ENCODE measurements around the gene EEFSEC.

The EEFSEC gene

DNA sequence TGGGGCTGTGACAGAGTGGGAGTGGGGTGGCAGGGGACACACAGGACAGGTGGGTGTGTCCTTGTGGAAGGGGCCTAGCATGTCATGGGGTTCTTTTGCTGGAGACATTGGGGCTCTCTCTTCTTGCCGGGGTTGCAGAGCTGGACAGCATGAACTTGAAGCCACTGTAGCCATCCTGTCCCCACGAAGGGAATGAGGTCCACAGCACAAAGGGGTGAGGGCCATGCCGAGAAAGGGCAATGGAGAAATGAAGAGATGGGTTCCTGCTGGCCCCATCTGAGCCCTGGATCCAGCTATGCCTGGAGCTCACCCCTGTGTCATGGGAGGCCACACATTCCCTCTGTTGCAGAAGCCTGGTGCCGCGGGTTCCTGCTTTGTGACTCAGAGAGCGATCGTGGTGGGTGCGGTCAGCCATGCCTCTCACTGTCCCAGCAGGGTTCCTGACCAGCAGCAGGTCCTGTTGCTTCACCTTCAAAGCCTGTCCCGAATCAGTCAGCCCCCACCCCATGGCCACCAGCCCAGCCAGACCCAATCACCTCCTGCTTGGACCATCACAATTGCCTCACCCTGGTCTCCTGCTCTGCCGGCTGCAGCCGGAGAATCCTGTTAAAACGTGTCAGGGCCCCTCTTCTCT, 263.4 kb downstream of the EEFSEC start:
- peaks cover 7% of the 10 kb centered on the region for H3K36me3 Mint-ChIP-seq (ENCODE audit: low read depth)
- H3K9me3 Mint-ChIP-seq = peaks cover 8% of the 10 kb centered on the region
- peaks cover 4% of the 10 kb centered on the region for H3K27me3 Mint-ChIP-seq (ENCODE audit: low read depth)
- TF ChIP-seq, protein P1, sequence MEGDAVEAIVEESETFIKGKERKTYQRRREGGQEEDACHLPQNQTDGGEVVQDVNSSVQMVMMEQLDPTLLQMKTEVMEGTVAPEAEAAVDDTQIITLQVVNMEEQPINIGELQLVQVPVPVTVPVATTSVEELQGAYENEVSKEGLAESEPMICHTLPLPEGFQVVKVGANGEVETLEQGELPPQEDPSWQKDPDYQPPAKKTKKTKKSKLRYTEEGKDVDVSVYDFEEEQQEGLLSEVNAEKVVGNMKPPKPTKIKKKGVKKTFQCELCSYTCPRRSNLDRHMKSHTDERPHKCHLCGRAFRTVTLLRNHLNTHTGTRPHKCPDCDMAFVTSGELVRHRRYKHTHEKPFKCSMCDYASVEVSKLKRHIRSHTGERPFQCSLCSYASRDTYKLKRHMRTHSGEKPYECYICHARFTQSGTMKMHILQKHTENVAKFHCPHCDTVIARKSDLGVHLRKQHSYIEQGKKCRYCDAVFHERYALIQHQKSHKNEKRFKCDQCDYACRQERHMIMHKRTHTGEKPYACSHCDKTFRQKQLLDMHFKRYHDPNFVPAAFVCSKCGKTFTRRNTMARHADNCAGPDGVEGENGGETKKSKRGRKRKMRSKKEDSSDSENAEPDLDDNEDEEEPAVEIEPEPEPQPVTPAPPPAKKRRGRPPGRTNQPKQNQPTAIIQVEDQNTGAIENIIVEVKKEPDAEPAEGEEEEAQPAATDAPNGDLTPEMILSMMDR (IDR thresholded peaks at IDR 0.05; ENCODE audit: unreplicated experiment in 3 of 3) = no peak
- H3K4me3 Mint-ChIP-seq = no peak overlapping the region
- H3K4me1 Mint-ChIP-seq = peaks cover 12% of the 10 kb centered on the region
- no peak overlapping the region for H3K27ac Mint-ChIP-seq

DNA sequence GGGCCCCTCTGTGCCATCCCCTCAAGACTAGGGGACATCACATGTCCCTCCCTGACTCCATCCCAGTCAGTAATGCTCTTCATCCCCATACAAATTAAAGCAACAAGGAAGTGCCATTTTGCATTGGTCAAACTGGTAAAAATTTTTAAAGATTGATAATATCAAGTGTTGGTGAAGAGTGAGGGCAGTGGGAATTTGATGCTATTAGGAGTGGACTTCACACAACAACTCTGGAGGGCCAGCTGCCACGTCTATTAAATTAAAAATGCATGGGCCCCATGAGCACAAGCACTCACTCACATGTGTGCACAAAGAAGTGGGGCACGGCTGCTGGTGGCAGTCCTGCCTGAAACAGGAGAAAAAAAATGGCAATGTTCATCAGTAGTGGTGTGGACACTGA, 265.6 kb downstream of the EEFSEC start:
- TF ChIP-seq, protein P1 (IDR thresholded peaks at IDR 0.05; ENCODE audit: unreplicated experiment in 3 of 3) = no peak
- Mint-ChIP-seq H3K9me3 (peaks cover 8% of the 10 kb centered on the region), H3K4me1 (peaks cover 10% of the 10 kb centered on the region)

DNA sequence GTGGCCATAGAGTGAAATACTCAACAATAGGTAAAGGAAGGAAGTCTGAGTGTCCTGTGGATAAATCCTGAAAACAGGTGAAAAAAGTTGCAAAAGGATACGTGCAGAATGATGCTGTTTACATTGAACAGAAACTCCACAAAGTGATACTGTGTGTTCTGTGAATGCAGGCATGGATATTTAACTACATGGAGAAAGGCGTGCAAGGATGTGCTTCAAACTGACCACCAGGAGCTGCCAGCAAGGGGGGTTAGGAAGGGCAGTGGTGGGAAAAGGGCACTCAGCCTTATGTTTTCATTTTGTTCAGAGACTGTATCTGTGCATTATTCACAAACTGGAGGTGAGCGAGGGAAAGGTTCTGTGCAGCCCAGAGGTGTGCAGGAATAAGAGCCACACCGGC, 266.0 kb downstream of the EEFSEC start:
- Mint-ChIP-seq H3K27ac (no peak overlapping the region), H3K27me3 (ENCODE audit: low read depth) (peaks cover 7% of the 10 kb centered on the region), H3K4me1 (peaks cover 11% of the 10 kb centered on the region), H3K9me3 (peaks cover 8% of the 10 kb centered on the region), H3K4me3 (no peak overlapping the region), H3K36me3 (ENCODE audit: low read depth) (peaks cover 7% of the 10 kb centered on the region)
- TF ChIP-seq, protein P1 (IDR thresholded peaks at IDR 0.05; ENCODE audit: unreplicated experiment in 3 of 3) = no peak

More for the DNA sequence above, 265.6 kb downstream of the EEFSEC start:
- no peak overlapping the region for H3K27ac Mint-ChIP-seq
- H3K4me3 Mint-ChIP-seq = no peak overlapping the region
- H3K27me3 Mint-ChIP-seq (ENCODE audit: low read depth) = peaks cover 7% of the 10 kb centered on the region
- peaks cover 7% of the 10 kb centered on the region for H3K36me3 Mint-ChIP-seq (ENCODE audit: low read depth)

DNA sequence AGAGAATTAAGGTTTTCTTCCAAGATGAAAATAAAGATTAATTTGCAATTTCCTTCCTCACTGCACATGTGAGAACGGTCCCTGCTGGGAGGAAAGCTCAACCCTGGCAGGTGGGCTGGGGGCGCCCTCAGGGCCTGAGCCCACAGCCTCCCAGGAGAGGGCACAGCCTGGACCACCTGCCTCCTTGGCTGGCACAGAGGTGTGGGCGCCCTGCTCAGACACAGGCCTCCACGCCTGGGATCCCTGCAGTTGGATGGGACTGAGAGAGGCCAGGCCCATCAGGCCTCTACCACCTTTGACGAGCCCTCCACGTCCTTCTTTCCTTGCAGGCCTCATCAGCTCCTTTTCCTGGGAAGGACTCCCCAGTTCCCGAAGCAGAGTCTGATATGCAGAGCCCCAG, 267.0 kb downstream of the EEFSEC start:
- no peak overlapping the region for H3K4me3 Mint-ChIP-seq
- H3K27ac Mint-ChIP-seq = no peak overlapping the region
- H3K27me3 Mint-ChIP-seq (ENCODE audit: low read depth) = peaks cover 13% of the 10 kb centered on the region
- H3K9me3 Mint-ChIP-seq = peaks cover 8% of the 10 kb centered on the region
- H3K36me3 Mint-ChIP-seq (ENCODE audit: low read depth) = peaks cover 7% of the 10 kb centered on the region
- TF ChIP-seq, protein P1 (IDR thresholded peaks at IDR 0.05; ENCODE audit: unreplicated experiment in 3 of 3) = no peak
- H3K4me1 Mint-ChIP-seq = peaks cover 21% of the 10 kb centered on the region

DNA sequence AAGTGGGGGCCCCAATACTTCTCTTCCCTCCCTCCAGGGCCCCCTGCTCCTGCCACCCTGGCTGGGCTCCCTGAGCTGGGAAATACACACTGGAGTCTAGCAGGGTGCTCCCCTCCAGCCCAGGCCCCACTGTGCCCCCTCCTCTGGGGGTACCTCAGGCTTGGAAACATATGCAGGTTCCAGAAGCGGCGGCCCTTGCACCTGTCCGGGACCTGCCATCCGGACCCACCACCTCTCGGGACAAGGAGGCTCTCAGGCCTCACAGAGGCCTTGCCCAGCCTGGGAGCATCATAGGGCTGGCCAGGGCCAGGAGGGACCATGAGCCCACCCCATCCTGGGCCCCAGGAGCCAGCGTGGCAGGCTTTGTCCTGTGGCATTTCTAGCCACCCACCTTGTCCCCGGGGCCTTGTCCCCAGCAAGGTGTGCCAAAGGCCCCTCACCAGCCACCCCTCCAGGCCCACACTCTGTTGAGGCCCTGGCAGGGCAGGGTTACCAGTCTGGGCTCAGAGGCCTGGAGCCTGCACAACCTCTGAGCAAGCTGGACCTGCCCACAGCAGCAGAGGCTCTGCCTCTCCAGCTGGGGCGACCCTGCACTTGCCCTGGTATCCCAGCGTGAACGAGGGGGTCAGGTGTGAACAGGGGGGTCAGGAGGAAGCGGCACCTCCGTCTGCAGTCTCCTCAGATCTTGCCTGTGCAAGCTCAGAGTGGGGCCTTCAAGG, 267.6 kb downstream of the EEFSEC start:
- H3K27ac Mint-ChIP-seq = no peak overlapping the region
- peaks cover 18% of the 10 kb centered on the region for H3K27me3 Mint-ChIP-seq (ENCODE audit: low read depth)
- H3K36me3 Mint-ChIP-seq (ENCODE audit: low read depth) = peaks cover 7% of the 10 kb centered on the region
- H3K4me3 Mint-ChIP-seq = no peak overlapping the region
- TF ChIP-seq, protein P1 (IDR thresholded peaks at IDR 0.05; ENCODE audit: unreplicated experiment in 3 of 3) = no peak
- H3K9me3 Mint-ChIP-seq = peaks cover 8% of the 10 kb centered on the region
- peaks cover 21% of the 10 kb centered on the region for H3K4me1 Mint-ChIP-seq

Measured in nephron (organoid).